HCEC 1CT (cell line): ENCODE measurements around the gene MTMR12.
A peak's percentile ranks its signal among the peaks of the same experiment; 100 is the strongest.
"Not testable (repeated sequence)": the region's sequence is repeated elsewhere in the genome, so short reads cannot be mapped to it uniquely, and the experiment has no call there.

Experiments used
- DNase-seq: peaks from one replicate; pipeline ENCODE4 v3.0.0-alpha.2; 2017

The MTMR12 gene

DNA sequence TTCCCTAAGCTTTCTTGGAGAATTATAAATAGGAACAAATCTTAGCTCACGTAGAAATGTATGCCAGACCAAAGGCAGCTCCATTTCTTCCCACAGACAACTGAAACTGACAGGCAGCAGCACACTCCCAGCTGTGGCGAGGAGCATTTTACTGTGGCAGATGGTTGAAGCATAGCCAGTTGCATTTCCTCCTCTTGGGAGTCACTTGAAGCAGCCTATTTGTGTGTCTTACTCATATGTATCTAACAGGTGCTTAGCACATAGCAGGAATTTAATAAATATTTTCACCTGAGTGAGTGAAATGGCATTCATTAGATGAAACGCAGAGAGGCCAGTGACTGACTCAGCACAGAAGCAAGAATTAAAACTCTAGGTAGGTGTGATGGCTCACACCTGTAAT, 12.3 kb upstream of the MTMR12 start:
- DNase-seq: peak; percentile 2

DNA sequence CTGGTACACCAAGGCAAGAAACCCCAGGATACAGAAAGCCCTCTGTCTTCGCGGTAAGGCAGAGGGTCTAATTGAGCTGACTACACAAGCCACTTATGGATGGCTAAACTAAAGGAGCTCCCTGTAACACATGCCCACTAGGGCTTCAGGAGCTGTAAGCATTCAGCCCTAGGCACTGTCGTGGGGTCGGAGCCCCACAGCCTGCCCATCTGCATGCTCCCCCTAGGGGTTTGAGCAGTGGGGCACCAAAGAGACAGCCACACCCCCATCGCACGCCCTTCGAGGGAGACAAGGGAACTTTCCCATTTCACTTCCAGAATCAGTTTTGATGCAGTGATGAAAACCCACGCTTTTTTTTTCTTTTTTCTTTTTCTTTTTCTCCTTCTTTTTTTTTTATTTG, 11.0 kb upstream of the MTMR12 start:
- DNase-seq: no peak

DNA sequence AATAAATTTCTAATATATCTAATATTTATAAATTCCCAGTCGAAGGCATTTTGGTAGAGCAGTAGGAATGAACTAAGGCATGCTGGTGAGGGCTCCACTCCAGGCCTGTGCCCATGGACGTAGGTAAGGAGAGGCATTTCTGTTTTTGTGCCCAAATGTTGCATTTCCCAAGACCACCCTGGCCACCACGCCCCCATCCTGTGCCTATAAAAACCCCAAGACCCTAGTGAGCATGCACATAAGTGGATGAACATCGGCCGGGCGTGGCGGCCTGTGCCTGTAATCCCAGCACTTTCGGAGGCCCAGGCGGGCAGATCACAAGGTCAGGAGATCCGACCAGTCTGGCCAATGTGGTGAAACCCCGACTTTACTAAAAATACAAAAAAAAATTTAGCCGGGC, 10.1 kb upstream of the MTMR12 start:
- no peak for DNase-seq

DNA sequence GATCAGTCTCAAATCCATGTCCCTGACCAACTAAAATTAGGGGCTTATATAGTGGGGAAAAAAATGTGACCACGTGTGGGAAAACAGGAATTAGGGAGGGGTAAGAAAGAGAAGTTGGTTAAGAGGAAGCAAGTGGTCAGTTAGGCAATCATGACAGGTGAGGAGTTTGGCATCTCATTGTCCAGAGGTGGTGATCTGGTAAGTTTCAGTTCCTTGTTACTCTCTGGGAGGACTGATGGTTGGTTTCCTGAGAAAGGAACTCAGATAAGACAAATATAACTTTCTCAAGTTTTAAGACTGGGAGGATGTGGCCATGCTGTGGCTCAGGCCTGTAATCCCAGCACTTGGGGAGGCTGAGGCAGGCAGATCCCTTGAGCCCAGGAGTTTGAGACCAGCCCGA, 9.0 kb upstream of the MTMR12 start:
- not testable (repeated sequence) for DNase-seq

DNA sequence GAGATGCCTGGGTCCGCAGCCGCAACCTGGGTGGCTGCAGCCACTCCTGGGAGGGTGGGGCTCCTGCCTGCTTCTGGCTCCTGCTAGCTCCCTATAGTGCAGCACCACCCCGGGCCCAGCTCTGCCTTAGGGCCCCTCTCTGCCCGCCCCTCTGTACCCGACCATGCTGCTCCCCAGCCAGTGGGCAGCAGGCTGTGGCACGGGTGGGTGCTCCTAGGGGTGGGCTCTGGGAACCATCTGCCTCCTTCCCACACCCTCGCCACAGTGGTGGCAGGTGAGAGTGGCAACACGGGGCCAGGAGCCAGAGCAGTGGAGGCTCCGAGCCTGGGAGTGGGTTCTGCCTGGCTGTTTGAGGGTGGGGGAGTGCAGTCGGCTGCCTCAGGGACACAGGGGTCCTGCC, 7.8 kb upstream of the MTMR12 start:
- DNase-seq: no peak

DNA sequence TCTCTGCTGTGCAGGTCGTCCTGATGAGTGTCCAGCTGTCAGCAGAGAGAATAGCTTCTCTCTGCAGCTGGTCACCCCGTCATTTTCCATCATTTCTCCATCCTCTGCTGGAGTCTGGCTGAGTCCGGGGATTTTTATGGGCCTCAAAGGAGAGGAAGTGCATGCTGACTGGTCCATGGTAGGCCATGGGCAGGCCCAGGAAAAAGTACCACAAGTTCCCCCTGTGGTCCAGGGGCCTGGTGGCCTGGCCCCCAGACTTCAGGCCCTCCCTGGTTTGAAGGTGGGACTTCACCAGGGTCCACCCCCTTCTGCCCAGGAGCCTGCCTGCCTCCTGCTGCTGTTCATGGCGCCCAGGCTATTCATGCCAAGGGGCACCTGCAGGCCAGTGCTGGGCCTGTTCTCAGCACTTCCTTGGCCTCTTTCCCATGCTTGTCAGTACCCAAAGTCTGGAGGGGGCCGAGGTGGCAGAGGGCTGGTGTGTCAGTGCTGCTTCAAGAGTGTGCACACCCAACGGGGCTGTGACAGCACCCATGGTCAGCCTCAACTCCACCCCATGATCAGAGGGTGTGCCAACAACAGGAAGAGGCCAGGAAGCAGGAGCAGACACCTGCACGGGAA, 7.3 kb upstream of the MTMR12 start:
- no peak for DNase-seq

DNA sequence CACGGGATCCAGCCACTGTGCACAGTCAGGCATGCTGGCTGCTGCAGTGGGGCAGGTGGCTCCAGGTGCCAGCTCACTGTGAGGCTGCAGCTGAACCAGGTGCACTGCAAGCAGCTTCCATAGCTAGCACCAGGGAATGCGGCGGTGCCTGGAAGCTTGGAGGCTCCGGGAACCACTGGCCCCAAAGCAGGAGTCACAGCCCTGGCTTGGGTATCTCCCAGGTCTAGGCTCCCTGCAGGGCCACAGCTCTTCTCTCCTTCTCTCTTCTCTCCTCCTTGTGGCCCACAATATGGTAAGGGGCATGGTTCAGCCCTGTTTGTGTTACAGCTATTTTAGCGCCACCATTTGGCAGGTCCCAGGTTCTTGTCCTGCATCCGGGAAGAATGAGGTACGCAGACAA, 6.7 kb upstream of the MTMR12 start:
- no peak for DNase-seq

DNA sequence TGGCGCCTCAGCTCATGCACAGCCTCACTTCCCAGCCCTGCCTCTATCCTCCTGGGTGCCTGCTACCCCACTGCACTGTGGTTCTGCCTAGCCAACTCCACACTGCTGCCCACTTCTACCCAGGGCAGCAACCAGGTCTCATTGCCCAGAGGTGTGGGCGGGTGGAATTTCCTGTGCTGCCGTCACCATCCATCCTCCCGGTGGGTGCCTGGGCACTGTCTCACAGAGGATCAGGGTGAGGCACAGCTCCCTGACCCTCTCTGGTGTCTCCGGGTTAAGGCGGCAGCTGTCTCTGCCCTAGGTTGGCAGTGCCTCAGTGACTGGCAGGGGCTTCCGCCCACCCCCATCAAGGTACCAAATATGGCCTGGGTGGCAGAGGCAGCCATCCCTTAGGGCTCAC, 4.3 kb upstream of the MTMR12 start:
- DNase-seq: no peak

DNA sequence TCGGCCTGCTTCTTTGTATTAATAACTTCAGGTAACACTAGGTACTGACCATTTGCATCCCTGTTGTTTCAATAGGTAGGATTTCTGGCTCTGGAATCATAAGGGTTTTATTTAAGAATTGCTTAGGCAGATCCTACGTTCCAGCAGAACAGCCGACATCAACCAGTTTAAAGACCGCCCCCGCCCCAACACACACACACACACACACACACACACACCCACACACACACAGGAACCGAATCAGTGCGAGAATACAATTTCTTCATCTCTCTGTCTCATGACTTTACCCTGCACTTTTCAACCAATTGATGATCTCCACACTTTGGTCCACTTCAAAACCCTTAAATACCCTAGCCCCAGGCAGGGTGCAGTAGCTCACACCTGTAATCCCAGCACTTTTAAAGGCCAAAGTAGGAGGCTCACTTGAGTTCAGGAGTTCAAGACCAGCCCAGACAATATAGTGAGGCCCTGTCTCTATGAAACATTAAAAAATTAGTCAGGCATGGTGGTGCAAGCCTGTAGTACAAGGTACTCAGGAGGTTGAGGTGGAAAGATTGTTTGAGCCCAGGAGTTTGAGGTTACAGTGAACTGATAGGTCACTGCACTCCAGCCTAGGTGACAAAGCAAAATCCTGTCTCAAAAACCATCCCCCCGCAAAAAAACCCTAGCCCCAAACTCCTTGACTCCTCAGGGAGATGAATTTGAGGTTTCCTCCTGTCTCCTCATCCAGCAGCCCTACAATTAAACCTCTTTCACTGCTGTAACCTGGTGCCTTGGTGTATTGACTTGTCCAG, 2.7 kb upstream of the MTMR12 start:
- no peak for DNase-seq

DNA sequence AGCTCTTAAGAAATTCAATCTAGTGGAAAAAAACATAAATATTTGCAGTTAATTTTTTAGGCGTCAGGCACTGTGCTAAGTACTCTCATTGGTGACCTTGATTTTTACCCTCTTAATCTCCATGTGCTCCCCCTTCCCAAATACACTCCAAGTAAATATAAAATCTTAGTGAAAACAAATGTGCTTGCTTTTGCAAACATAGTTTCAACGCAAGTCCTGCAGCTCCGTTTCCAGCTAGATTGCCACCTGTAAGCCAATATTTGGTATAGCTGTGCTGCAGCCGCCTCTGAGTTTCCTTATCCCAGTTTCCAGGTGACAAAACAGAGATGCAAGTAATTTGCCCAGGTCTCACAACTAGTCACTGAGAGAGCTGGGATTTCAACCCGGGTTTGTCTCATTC, 1.9 kb upstream of the MTMR12 start:
- no peak for DNase-seq

DNA sequence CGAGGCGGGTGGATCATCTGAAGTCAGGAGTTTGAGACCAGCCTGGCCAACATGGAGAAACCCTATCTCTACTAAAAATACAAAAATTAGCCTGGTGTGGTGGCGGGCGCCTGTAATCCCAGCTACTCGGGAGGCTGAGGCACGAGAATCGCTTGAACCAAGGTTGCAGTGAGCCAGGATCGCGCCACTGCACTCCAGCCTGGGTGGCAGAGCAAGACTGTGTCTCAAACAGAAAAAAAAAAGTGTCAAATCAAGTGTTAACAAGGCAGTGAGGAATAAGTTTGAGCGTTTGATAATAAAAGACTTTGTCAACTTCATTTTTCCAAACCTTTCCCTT, 1.4 kb upstream of the MTMR12 start:
- not testable (repeated sequence) for DNase-seq

DNA sequence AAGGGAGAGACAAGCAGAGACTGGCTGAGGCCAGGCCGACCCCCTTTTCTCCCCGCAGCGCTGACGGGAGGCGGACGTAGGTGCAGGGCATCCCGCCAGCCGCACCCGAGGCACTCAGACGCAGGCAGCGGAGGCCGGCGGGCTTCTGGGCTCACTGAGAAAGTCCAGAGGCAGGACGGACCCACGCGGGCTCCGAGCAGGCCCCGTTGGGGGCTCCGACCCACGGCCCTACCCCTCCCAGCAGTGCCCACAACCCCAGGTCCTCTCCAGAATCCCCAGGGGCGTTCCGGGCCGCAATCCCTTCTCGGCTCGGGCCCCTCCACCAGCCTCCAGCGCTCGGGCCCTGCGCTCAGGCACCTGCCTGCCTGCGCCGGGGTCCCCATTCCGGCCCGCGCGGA, 543 bp downstream of the MTMR12 start:
- DNase-seq: peak; percentile 56

DNA sequence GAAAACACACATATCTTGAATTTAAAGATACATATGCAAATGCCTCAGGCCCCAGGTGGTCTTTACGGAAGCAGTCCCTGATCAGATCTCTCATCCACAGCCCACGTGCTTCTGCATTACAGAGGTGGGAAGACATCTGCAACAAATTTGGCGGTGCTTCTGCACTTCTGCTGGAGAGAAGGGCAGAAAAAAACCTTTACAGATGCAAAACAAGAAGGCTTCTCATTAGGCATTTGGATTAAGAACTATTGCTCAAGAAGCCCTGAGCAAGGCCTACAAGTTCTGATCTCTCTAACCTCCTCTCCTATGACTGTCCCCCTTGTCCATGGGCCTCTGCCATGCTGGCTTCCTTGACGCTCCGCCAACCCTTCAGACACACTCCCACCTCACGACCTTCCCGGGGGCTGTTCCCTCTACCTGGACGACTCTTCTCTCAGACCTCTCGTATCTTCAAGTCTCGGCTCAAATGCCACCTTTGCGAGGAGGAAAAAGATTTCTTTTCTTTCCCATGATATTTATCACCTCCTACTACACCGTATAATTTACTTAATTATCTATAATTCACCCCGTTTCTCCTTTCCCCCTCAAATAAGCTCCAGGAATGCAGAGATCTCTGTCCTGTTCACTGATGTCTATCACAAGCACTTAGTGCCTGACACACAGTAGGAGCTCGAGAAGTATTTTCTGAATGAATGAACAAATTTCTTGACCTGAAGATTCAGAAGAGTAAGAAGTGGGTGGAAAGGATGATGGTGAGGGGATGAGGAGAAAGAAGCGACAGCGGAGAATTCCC, 1.1 kb downstream of the MTMR12 start:
- no peak for DNase-seq

DNA sequence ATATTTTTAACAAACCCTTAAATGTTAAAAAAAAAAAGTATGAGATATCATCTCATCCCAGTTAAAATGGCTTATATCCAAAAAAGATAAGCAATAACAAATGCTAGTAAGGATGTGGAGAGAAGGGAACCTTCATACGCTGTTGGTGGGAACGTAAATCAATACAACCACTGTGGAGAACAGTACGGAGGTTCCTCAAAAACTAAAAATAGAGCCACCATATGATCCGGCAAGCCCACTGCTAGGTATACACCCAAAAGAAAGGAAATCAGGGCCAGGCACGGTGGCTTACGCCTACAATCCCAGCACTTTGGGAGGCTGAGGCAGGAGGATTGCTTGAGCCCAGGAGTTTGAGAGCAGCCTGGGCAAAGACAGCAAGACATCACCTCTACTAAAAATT, 3.0 kb downstream of the MTMR12 start:
- no peak for DNase-seq

DNA sequence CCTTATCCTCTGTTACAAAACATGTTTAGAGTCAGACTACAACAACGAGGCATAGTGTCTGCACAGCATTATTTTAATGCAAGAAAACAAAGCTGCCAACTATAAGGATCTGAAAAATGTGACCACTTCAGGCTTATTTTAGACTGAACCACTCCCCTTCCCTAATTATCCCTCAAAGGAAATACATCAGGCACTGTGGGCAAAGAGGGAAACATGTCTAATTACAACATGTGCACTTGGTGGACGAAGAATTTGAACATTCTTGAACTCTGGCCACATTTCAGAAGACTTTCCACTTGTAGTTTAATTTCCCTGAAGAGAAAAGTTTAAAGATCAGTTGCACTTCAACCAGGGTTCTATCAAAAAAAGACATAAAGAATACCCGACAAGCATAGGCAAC, 3.8 kb downstream of the MTMR12 start:
- DNase-seq: no peak

DNA sequence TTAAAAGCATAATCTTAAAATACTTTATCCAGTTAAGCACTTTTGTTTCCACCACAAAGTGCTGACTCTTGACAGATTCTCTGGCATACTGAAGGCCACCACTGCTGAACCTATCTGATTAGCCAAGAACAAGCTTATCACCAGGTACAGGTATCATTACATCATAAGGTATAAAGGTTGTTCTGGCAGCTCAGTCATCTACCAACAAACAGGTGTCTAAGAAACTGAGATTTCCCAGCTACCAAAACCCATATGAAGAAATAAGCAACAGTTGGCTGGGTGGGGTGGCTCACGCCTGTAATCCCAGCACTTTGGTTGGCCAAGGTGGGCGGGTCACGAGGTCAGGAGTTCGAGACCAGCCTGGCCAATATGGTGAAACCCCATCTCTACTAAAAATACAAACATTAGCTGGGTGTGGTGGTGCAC, 5.0 kb downstream of the MTMR12 start:
- DNase-seq: no peak

DNA sequence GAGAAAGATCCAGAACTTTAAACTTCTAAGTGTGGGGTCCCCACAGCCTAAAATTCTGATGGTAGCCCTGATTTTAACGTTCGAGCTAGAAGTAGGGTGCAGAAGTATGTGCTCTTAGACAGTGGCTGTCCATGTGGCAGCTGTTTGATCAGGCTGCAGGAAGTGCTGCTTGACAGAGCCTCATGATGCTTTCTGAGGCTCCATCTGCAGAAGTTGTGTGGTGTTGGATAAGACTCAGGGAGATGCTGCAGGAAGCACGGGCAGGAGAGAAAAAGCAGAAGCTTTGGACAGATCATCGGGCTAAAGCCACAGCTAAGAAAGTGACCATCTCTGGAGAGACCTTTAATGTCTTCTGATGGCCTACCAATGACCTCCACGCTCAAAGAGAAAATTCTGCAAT, 8.1 kb downstream of the MTMR12 start:
- no peak for DNase-seq

DNA sequence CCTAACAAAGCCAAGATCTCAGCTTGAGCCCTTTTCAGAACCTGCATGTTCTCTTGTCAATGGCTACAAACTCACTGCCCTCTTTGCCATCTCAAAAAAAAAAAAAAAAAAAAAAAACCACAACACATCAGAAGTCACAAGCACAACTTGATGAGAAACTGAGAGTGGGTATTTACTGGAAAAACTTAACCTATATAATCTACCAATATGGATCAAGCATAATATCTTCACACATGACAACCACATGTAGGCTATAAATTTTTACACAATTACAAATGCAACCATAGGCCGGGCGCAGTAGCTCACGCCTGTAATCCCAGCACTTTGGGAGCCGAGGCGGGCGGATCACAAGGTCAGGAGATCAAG, 9.0 kb downstream of the MTMR12 start:
- DNase-seq: no peak

DNA sequence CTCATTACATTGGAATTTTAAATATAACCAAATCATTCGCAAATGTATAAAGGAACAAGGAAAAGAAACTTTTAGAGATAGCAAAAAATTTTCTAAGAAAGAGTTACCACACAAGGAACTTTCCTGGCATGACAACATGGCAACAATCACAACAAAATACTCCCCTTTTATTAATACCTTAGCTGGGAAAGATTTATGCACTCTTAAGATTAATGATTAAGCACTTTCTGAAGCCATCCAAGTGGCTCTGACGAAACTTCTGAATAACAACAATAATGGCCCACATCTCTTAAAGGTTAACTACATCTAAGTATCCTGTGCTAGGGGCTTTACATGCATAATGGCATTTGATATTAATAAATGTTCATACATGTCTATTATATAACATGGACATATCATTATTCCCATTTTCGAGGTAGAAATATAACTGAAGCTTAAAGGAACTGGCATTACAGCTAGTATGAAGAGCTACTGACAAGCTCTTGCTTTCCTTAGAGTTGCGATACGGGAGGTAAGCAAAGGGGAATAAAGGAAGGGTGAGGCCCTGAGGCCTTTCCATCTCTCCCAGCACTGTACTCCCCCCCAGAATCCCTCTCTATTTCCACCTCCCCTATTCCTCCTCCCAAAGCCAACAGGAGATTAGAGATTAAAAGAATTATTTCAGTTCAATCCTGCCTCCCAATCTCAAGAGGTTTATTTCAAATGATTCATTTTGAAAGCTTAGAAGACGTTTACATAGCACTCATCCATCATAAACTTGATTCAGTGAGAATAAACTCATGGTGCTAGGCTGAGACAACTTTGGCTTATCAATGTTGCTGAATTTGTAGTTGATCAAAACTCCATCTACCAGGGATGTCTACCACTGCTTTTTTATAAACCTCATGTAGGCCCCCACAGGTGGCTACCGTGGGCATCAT, 9.6 kb downstream of the MTMR12 start:
- no peak for DNase-seq

DNA sequence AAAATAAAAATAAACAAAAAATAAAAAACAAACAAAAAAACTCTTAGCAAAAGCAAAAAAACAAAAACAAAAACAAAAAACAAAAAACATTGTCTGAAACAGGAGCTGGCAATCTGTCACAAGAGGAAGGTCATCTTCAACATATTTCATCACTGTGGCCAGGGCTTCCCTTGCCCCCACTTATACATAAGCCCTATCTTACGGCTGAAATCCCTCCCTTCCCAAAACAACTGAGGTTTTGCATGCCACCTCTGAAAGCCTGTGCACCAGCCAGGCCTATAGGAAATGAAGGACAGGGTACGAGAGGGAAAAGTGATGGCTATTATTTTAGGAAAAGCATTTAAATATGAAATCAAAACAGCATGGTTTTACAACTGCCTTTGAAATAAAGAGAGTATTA, 10.8 kb downstream of the MTMR12 start:
- DNase-seq: no peak

DNA sequence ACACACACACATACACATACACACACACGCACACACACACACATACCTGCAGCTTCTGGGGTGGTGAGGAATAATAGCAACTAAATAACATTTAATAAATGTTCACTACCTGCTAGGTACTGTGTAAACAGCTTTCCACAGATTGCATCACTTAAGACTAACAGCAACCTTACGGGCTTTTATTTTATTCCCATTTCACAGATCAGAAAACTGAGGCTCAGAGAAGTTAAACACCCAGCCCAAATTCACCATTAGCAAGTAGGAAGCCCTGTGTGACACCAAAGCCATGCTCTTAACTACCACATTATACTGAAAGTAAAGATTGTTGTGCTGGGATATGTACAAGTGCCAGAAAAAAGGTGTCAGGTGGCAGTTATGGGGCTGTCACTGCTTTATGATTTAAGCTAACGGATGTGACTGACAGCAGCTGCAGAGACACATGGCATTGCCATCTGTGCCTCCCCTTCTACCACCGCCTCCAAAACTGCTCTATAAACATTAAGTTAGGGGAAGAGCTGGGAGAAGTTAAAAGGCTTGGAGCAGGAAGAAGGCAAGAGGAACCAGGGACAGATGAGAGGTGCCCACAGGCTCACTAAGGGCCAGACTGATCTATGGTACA, 13.6 kb downstream of the MTMR12 start:
- DNase-seq: no peak

DNA sequence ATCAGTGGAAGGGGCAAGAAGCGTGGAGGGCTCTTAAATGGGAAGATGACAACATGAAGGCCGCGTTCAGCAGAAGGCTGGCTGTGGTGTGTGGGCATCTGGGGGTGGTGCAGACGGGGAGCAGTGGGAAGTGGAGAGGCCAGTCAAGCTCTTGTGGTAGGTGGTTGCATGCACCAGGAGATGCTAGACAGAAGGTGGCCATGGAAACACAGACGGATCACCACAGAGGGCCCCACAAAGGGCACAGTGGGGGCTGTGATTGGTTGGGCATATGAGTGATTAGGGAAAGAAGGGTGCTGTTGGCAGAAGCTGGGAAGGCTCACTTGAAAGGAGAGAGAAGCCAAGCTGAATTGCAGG, 14.7 kb downstream of the MTMR12 start:
- no peak for DNase-seq
